DND-41 (cell line): ENCODE results near the gene PCBP4.

ENCODE experiments used
- ATAC-seq: fragments of 200-7000 bp; cut with Tn5 transposase; 3 replicates; pipeline ENCODE4 v1.9.1; 2021; ENCODE audit warnings: low read depth; ENCODE audit not compliant: insufficient read depth
- DNase-seq: peaks from one replicate; pipeline ENCODE4 v3.0.0-alpha.2; 2020
- H2AFZ ChIP-seq: 2 replicates; pipeline ENCODE4 v1.6.0; 2012; ENCODE audit warnings: low read depth, low read length
- H3K27ac ChIP-seq: 2 replicates; pipeline ENCODE4 v1.5.1; 2012; ENCODE audit warnings: low read length, inconsistent platforms
- H3K27me3 ChIP-seq: fragments of 200-600 bp; sonication (generic); 2 replicates; pipeline ENCODE4 v1.6.0; 2012; ENCODE audit warnings: low read length, mild to moderate bottlenecking, inconsistent platforms; ENCODE audit not compliant: insufficient read depth, poor library complexity
- H3K36me3 ChIP-seq: 2 replicates; pipeline ENCODE4 v1.5.1; 2012; ENCODE audit warnings: low read length, inconsistent platforms; ENCODE audit not compliant: insufficient read depth
- H3K4me1 ChIP-seq: 2 replicates; pipeline ENCODE4 v1.5.1; 2012; ENCODE audit warnings: mild to moderate bottlenecking, low read length; ENCODE audit not compliant: insufficient read depth
- H3K4me2 ChIP-seq: 2 replicates; pipeline ENCODE4 v1.6.0; 2012; ENCODE audit warnings: mild to moderate bottlenecking, moderate library complexity, low read length, inconsistent platforms; ENCODE audit not compliant: insufficient read depth
- H3K4me3 ChIP-seq, 2 experiments: fragments of 200-600 bp in 1 of 2; shearing (Covaris generic) in 1 of 2; 2 replicates each; pipeline ENCODE4 v1.5.1; 2012 to 2016; ENCODE audit warnings: inconsistent platforms in 2 of 2, low read length in 2 of 2, mild to moderate bottlenecking in 2 of 2, low read depth in 1 of 2, moderate library complexity in 1 of 2
- H3K79me2 ChIP-seq: 2 replicates; pipeline ENCODE4 v1.6.0; 2012; ENCODE audit warnings: low read length, inconsistent platforms; ENCODE audit not compliant: insufficient read depth
- H3K9ac ChIP-seq: 2 replicates; pipeline ENCODE4 v1.6.0; 2012; ENCODE audit warnings: low read depth, mild to moderate bottlenecking, inconsistent platforms, low read length, moderate library complexity
- H3K9me3 ChIP-seq: 2 replicates; pipeline ENCODE4 v1.5.1; 2012; ENCODE audit warnings: low read length, moderate library complexity, mild to moderate bottlenecking, inconsistent platforms; ENCODE audit not compliant: insufficient read depth, severe bottlenecking
- H4K20me1 ChIP-seq: 2 replicates; pipeline ENCODE4 v1.6.0; 2012; ENCODE audit warnings: low read length; ENCODE audit not compliant: insufficient read depth
- CTCF ChIP-seq: IDR thresholded peaks from 2 replicates; pipeline ENCODE4 v1.5.1; 2012; ENCODE audit warnings: borderline replicate concordance, low read length, moderate library complexity, mild to moderate bottlenecking; ENCODE audit not compliant: poor library complexity, severe bottlenecking; ENCODE audit errors: extremely low read depth
- EZH2 ChIP-seq: IDR thresholded peaks from 3 replicates; pipeline ENCODE4 v1.6.1; 2012; ENCODE audit warnings: borderline replicate concordance, low read depth, mild to moderate bottlenecking, moderate library complexity, low read length, inconsistent platforms; ENCODE audit not compliant: severe bottlenecking

Gene PCBP4

GRCh38 chr3:51941798-51942602 is 25.3 kb downstream of the PCBP4 start, which contains the start of the genes PARP3 and RRP9:
Gene PARP3 (plus strand): TSS chr3:51942363. CDS start chr3:51943356, 993 bp downstream.
Gene RRP9 (minus strand): TSS chr3:51941904. CDS start chr3:51941867, 37 bp downstream.
- H3K4me2 ChIP-seq = peak within 1 kb of the TSS; percentile 97
- H3K4me1 ChIP-seq = peaks cover 41% of the 10 kb centered on the region
- peak within 1 kb of the TSS; percentile 93 for H3K27ac ChIP-seq
- ATAC-seq = peak; percentile 92
- peak within 1 kb of the TSS; percentile 82 to 84 for H3K4me3 ChIP-seq
- peak; percentile 99 for TF ChIP-seq CTCF
- no peak for TF ChIP-seq EZH2
- H3K27me3 ChIP-seq = no peaks in the 10 kb centered on the region
- H2AFZ ChIP-seq = peak within 1 kb of the TSS; percentile 98
- H3K79me2 ChIP-seq = peaks cover 33% of the 10 kb centered on the region
- no peaks in the 10 kb centered on the region for H3K9me3 ChIP-seq
- peaks cover 25% of the 10 kb centered on the region for H3K36me3 ChIP-seq
- peak; percentile 100 for DNase-seq
- peak within 1 kb of the TSS; percentile 95 for H3K9ac ChIP-seq
- H4K20me1 ChIP-seq = peaks cover 13% of the 10 kb centered on the region

GRCh38 chr3:51941463-51941797 is 25.8 kb downstream of the PCBP4 start:
- peaks cover 33% of the 10 kb centered on the region for H3K79me2 ChIP-seq
- H4K20me1 ChIP-seq = peaks cover 13% of the 10 kb centered on the region
- DNase-seq (no peak), ATAC-seq (no peak)
- H3K27me3 ChIP-seq = no peaks in the 10 kb centered on the region
- peak overlapping the region; percentile 77 for H3K9ac ChIP-seq
- peak overlapping the region; percentile 54 for H3K27ac ChIP-seq
- H3K9me3 ChIP-seq = no peaks in the 10 kb centered on the region
- H3K4me3 ChIP-seq = peak overlapping the region; percentile 82 to 84
- peak overlapping the region; percentile 69 for H2AFZ ChIP-seq
- H3K36me3 ChIP-seq = peaks cover 30% of the 10 kb centered on the region
- peaks cover 41% of the 10 kb centered on the region for H3K4me1 ChIP-seq
- TF ChIP-seq EZH2 = no peak
- TF ChIP-seq CTCF = no peak
- H3K4me2 ChIP-seq = peak overlapping the region; percentile 97

GRCh38 chr3:51940648-51941462 is 26.4 kb downstream of the PCBP4 start:
- Histone ChIP-seq H3K4me3 (peak overlapping the region; percentile 82 to 84), H3K4me2 (peak overlapping the region; percentile 97), H3K27ac (peak overlapping the region; percentile 54), H2AFZ (peak overlapping the region; percentile 69; the same call in 1 of the 2 replicates), H3K36me3 (peaks cover 36% of the 10 kb centered on the region), H3K9ac (peak overlapping the region; percentile 77), H3K27me3 (no peaks in the 10 kb centered on the region), H4K20me1 (peaks cover 13% of the 10 kb centered on the region), H3K79me2 (peaks cover 33% of the 10 kb centered on the region), H3K4me1 (peaks cover 41% of the 10 kb centered on the region), H3K9me3 (no peaks in the 10 kb centered on the region)
- ATAC-seq (no peak), DNase-seq (no peak)
- TF ChIP-seq CTCF = no peak
- no peak for TF ChIP-seq EZH2
